HG02970 (cell line): ENCODE data around the gene HACL1.
"Not testable (repeated sequence)": the region's sequence is repeated elsewhere in the genome, so short reads cannot be mapped to it uniquely, and the experiment has no call there.

Experiments
- ATAC-seq: cut with Tn5 transposase; IDR thresholded peaks from one replicate; pipeline ENCODE4 v1.9.1; 2021; ENCODE audit warnings: mild to moderate bottlenecking, moderate library complexity, moderate number of reproducible peaks; ENCODE audit not compliant: unreplicated experiment, low FRiP score

HACL1 gene

GRCh38 chr3:15630646-15631350 lies 29.4 kb upstream of the HACL1 start:
- no peak for ATAC-seq

DNA sequence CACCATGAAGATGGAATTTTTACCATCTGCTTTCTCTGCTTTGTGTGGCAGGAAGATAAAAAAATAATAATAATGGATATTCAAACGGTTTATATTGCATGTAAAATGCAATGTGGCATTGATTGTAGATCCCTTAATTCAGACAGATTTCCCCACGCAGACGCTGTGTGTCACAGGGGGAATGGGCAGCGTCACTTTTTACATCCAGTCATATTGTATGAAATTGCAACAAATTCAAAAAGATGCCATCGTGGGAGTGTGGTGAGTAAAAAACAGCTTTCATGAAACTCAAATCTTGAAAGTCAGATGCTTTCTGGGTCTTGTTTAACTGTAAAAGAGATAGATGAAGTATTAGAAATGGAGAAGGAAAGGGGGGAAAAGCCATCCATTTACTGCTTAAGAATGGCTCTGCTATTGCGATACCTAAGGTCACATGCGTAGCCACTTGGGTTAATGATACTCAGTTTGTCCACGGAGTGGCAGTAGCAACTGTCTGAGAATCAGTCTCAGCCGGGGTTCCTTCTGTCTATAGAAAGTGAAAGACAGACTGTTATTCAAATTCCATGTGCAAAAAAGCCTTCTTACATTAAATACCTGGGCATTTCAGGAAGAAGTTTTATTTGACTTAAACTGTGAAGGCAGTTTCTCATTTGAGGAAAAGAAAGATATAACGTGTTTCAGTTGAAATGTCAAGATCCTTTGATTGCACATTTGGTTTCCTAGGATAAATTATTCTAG lies 28.7 kb upstream of the HACL1 start:
- peak; percentile 81 for ATAC-seq

GRCh38 chr3:15628967-15629366 lies 27.6 kb upstream of the HACL1 start:
- no peak for ATAC-seq

DNA sequence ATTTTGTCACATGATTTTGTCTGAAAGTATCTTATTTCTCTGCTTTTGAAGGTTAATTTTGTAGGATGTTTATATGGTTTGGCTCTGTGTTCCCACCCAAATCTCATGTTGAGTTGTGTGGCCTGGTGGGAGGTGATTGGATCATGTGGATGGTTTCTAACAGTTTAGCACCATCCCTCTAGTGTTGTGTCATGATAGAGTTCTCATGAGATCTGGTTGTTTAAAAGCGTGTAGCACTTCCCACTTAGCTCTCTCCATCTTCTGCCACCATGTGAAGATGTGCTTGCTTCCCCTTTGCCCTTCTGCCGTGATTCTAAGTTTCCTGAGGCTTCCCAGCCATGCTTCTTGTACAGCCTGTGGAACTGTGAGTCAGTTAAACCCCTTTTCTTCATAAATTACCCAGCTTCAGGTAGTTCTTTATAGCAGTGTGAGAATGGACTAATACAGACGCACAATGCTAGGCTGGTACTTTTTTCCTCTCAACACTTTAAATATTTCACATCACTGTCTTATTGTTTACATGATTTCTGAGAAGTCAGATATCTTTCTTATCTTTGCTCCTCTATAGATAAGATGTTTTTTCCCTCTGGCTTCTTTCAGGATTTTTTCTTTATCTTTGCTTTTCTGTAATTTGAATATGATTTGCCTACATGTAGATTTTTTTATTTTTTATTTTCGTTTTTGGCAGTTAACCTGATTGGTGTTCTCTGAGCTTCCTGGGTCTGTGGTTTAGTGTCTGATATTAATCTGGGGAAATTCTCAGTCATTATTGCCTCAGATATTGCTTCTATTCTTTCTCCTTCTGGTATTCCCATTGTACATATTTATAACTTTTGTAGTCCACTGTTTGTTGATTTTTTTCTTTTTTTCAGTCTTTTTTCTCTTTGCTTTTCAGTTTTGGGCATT lies 22.4 kb upstream of the HACL1 start:
- no peak for ATAC-seq

- ATAC-seq, result not testable (repeated sequence)
Measured at GRCh38 chr3:15619659-15620464, 18.5 kb upstream of the HACL1 start.

- no peak for ATAC-seq
Measured at GRCh38 chr3:15616053-15616452, 14.7 kb upstream of the HACL1 start.

GRCh38 chr3:15614958-15615357 lies 13.6 kb upstream of the HACL1 start:
- ATAC-seq, result no peak

DNA sequence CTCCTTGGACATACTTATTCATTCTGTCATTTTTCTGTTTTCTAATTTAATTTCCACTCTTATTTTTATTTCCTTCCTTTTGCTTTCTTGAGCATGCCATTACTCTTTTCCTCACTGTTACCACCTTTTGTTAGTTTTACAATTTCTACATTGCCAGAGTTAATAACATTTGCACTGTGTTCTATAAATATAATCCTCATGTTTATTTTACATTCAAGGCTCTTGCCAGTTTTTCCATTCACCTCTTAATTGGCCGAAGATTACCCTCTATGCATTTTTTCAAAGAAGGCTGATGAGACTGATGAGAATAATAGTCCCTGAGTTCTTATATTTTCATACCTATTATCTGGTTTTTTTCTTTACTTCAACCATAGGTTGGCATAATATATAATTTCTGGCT lies 10.6 kb upstream of the HACL1 start:
- ATAC-seq, result no peak

GRCh38 chr3:15611018-15611417 lies 9.6 kb upstream of the HACL1 start:
- ATAC-seq, result no peak

DNA sequence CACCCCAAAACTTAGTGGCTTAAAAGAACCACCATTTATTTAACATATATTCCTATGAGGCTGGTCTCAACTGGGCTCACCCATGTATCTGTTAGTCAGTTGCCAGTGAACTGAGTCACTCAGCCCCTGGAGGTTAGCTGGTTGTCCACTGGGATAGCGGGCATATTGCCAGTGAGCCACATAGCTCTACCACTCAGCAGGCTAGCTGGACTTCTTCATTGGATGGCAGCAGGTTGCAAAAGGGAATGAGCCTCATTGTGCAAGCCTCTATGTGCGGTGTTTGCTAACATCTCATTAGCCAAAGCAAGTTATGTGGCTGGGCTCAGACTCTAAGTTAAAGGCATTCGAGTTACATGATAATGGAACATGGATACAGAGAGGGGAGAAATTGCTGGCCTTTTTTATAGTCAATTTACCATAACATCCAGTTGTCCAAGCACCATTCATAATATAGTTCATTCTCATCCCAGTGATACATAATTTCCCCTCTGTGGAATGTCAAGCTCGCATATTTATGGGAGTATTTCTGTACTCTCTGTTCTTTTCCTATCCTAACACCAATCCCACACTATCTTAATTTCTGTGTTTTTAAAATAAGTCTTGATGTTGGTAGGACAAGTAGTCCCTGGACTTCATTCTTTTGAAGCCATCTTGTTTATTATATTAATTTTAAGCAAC lies 8.9 kb upstream of the HACL1 start:
- no peak for ATAC-seq

DNA sequence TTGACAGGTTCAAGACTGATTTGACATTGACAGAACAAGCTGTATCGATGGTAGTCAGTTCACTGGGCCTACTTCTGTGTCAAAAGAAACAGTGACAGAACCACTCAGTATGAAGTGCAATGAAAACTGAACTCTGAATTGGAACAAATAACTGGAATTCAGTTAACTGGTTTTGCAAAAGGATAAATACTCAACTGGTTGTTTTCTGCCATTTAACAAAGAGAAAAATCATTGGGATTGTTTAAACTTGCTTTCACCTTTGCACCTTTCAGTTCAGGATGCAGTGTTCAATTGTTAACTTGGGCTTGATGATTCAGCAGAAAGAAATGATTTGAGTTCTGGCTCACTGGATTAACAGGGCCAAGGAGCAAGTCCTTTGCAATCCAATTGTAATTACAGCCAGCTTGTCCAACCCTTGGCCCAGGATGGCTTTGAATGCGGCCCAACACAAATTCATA lies 5.1 kb upstream of the HACL1 start:
- ATAC-seq, result no peak

GRCh38 chr3:15604584-15604983 lies 3.2 kb upstream of the HACL1 start:
- ATAC-seq, result not testable (repeated sequence)

- not testable (repeated sequence) for ATAC-seq
Measured at GRCh38 chr3:15602816-15603215, 1.4 kb upstream of the HACL1 start.

DNA sequence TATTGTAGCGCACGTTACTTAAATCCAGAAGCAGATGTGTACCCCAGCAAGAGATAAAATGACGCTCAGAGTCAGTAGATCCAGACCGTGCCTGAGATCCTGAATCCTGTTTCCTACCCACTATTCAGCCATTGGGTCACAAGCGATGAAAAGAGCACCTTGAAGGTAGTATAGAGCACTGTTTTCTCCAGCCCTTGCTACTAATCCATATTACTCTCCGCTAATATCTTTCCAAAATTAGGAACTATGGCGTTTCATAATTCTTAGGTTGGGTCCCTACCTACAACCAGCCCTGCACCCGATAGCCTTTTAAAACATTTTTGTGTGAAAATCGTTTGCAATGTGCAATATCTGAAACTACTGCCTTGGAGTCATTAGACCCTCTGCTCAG lies 772 bp upstream of the HACL1 start:
- peak; percentile 8 for ATAC-seq

DNA sequence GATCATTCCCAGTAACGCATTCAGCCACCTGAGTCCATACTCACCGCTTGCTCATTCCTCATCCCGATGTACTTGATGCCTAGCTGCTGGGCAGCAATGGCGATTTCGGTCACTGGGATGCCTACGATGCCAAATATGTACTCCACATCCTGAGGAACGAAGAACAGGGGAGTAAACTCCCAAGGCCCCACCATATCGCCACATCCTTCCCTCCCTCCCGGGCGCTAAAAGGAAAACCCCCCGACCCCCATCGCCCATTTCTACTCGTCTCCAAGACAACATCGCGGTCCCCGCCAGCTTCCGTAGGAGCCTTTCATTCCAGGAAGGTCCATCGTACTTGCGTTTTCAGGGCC lies 347 bp downstream of the HACL1 start:
- ATAC-seq, result peak; percentile 3

GRCh38 chr3:15595955-15596354 lies 5.4 kb downstream of the HACL1 start:
- no peak for ATAC-seq

DNA sequence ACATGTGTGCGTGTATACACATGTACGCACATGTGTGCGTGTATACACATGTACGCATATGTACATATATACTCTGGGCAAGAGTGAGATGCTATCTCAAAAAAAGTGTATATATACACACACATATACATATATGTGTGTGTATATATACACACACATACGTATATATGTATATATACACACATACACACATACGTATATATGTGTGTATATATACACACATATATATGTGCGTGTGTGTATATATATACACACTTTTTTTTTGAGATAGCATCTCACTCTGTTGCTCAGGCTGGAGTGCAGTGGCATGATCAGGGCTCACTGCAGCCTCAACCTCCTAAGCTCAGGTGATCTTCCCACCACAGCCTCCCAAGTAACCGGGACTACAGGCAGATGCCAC lies 8.4 kb downstream of the HACL1 start:
- ATAC-seq, result no peak

GRCh38 chr3:15591928-15592327 lies 9.4 kb downstream of the HACL1 start:
- ATAC-seq, result no peak

- no peak for ATAC-seq
Measured at GRCh38 chr3:15591242-15591641, 10.1 kb downstream of the HACL1 start.
